ENCODE measurements around the gene CCND2. TPM values are rescaled to one million over a fixed set of nuclear protein-coding genes. Genes with fewer than 3 reads are reported as not detected.

CCND2 gene
- total and polyA plus RNA-seq, 9 of the 15 experiments (the other 6 are each of a cell fraction or from before 2014, with no cell fraction given): 13.6 to 99.3 (median 39.6) TPM

- ChIA-PET POLR2A (no interaction called here), CTCF (ENCODE audit: low intra/inter-chr PET ratio) (no interaction called here)
- intact Hi-C loops (cut with micrococcal nuclease): no loop called here
- FAIRE-seq: no peak
- no peak for DNase-seq (ENCODE audit: extremely low read depth in 1 of 4, low spot score in 3 of 4)
- no peaks in the 10 kb centered on the region for H4K20me1 ChIP-seq (replicated peaks; ENCODE audit: control insufficient read depth, insufficient read depth, low read length)
- H3K4me1 ChIP-seq (replicated peaks in 1 of 2; ENCODE audit: control insufficient read depth in 2 of 2, insufficient read depth in 2 of 2, low read length in 2 of 2): peaks cover 0 to 4% of the 10 kb centered on the region in 2 experiments; a peak in 1 of 5 replicates
- WGBS (ENCODE audit: insufficient coverage, low coverage, missing lambda C conversion rate): 3% methylated on average over 4 of the region's 4 CpGs
- in situ Hi-C loops (cut with MboI): no loop called here
- BruUV-seq (replicated peaks): no TSS peak
- H3K4me3 ChIP-seq: no peak overlapping the region
- H3K27ac ChIP-seq (ENCODE audit: extremely low read depth, low read depth, low read length): no peak overlapping the region
- H3K9me3 ChIP-seq (replicated peaks; ENCODE audit: control insufficient read depth, insufficient read depth, low read depth, low read length): no peaks in the 10 kb centered on the region
- no peaks in the 10 kb centered on the region for H3K9me1 ChIP-seq (ENCODE audit: control insufficient read depth, insufficient read depth, low read length)
- no peak overlapping the region for H3K4me2 ChIP-seq (ENCODE audit: insufficient read depth, low read length)
- H3K79me2 ChIP-seq (ENCODE audit: control insufficient read depth, insufficient read depth, low read length): no peaks in the 10 kb centered on the region
- peaks cover 9 to 48% of the 10 kb centered on the region in 2 experiments; a peak in 4 of 5 replicates for H3K27me3 ChIP-seq (ENCODE audit: control insufficient read depth in 2 of 2, insufficient read depth in 2 of 2, low read length in 2 of 2)
- no peak overlapping the region for H3K9ac ChIP-seq (ENCODE audit: insufficient read depth in 1 of 2, low read depth in 2 of 2, low read length in 2 of 2)
- ATAC-seq: no peak
- H3K36me3 ChIP-seq (ENCODE audit: control insufficient read depth, insufficient read depth, low read length): no peaks in the 10 kb centered on the region
- TF ChIP-seq ATF2 (CRISPR knock-in tag; IDR thresholded peaks at IDR 0.05) (no peak), CHD1 (IDR thresholded peaks at IDR 0.05; ENCODE audit: low read length) (no peak), MAFK (IDR thresholded peaks at IDR 0.05; ENCODE audit: low read length) (no peak), SOX6 (IDR thresholded peaks at IDR 0.05) (no peak), BRD9 (IDR thresholded peaks at IDR 0.05; ENCODE audit: low read depth, partially characterized antibody) (no peak), HMG20A (CRISPR knock-in tag; conservative IDR thresholded peaks at IDR 0.05) (no peak), NKRF (IDR thresholded peaks at IDR 0.05; ENCODE audit: borderline replicate concordance) (no peak), DEAF1 (CRISPR knock-in tag; IDR thresholded peaks at IDR 0.05) (no peak), HDAC1 (IDR thresholded peaks at IDR 0.05) (no peak), SLC30A9 (CRISPR knock-in tag; IDR thresholded peaks at IDR 0.05) (no peak), TARDBP (IDR thresholded peaks at IDR 0.05) (no peak), ELF2 (CRISPR knock-in tag; IDR thresholded peaks at IDR 0.05) (no peak), NR2C1 (IDR thresholded peaks at IDR 0.05) (no peak), NR2C1 (tag; IDR thresholded peaks at IDR 0.05) (no peak)
- H2AFZ ChIP-seq (ENCODE audit: low read depth, low read length): no peak overlapping the region
Observed at GRCh38 chr12:4241592-4241991, 32.0 kb upstream of the CCND2 start.

Measured in K562 (cell line).